Activated CD8-positive, alpha-beta memory T cell treated with anti-CD3 and anti-CD28 coated beads, Interleukin-2, amount 10 ng/mL, durations not matched to agents 7 days and 5 days (primary cell): Measurements from ENCODE around the gene FAAP100. TPM values are rescaled to one million over a fixed set of nuclear protein-coding genes. Genes with fewer than 3 reads are reported as not detected.

Experiments used
- ATAC-seq: fragments of 150-1000 bp; cut with Tn5 transposase; one replicate; pipeline ENCODE4 v1.10.0; 2021; ENCODE audit warnings: moderate library complexity
- CTCF ChIA-PET: fragments of 350-600 bp; sonication (Branson Sonifier 250); formaldehyde crosslinking; loops from one replicate; lab custom pipeline; 2021; ENCODE audit warnings: antibody characterized with exemption; lab: Charles Lee
- DNase-seq: peaks from one replicate; pipeline ENCODE4 v3.0.0-alpha.2; 2020
- H3K27ac Mint-ChIP-seq: one replicate; pipeline ENCODE4 v1.8.0; 2021; ENCODE audit warnings: mild to moderate bottlenecking, mixed read lengths
- H3K27me3 Mint-ChIP-seq: one replicate; pipeline ENCODE4 v1.8.0; 2021; ENCODE audit warnings: mixed read lengths
- H3K36me3 Mint-ChIP-seq: one replicate; pipeline ENCODE4 v1.8.0; 2021; ENCODE audit warnings: mild to moderate bottlenecking, mixed read lengths
- H3K4me1 Mint-ChIP-seq: one replicate; pipeline ENCODE4 v1.8.0; 2021; ENCODE audit warnings: mixed read lengths
- H3K4me3 Mint-ChIP-seq: one replicate; pipeline ENCODE4 v1.8.0; 2021; ENCODE audit warnings: mild to moderate bottlenecking, moderate library complexity, mixed read lengths
- H3K9me3 Mint-ChIP-seq: one replicate; pipeline ENCODE4 v1.8.0; 2022; ENCODE audit warnings: low read depth, mixed read lengths
- total RNA-seq, 2 experiments: library from RNA; stranded (reverse); gene quantifications; one replicate each; pipeline ENCODE4 v1.2.3, GENCODE V29; 2021

Gene FAAP100
- total RNA-seq, 2 experiments from 2014 or later = 39.8 to 44.5 TPM

DNA sequence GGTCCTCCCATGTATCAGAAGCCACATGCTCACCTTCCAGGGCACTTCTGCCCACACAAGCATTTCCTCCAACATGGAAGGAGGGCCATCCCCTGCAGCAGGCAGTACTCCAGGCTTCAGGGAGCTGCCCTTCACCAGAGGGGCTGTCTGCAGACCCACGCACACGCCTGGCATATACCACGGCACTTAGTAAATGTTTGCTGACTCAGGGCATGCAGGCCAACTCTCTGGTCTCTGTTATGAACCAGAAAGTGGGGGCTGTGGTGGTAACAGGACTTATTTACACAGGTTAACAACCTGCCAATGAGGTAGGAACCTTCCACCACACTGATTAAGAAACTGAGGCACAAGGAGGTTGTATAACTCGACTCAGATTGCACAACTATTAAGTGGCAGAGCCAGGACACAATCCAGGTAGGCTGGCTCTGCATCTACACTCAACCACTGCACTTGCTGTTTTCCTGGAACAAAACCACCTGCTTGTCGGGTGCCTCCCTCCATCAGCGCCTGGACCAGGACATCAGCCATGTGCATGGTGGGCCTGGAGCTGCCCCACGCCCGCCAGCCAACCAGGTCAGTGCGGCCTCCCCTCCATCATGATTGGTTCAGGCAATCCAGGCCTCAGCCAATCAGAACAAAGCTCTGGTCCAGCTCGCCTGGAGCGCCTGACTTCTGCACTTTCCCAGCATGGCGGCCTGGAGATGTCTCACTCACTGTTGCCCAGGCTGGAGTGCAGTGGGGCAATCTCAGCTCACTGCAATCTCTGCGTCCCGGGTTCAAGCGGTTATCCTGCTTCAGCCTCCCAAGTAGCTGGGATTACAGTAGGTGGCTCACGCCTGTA is 58.7 kb downstream of the FAAP100 start:
- Mint-ChIP-seq H3K36me3 (no peaks in the 10 kb centered on the region), H3K4me1 (peaks cover 2% of the 10 kb centered on the region), H3K27ac (no peak overlapping the region), H3K4me3 (no peak overlapping the region), H3K9me3 (no peaks in the 10 kb centered on the region), H3K27me3 (peaks cover 40% of the 10 kb centered on the region)
- no peak for ATAC-seq
- DNase-seq = no peak
- CTCF ChIA-PET = interaction anchor here (0.6 to 1.7 kb wide), 2 partner anchors 9 to 1205 kb away, joined by 3 to 7 read pairs; partner anchors contain the start of gene RAB40B

DNA sequence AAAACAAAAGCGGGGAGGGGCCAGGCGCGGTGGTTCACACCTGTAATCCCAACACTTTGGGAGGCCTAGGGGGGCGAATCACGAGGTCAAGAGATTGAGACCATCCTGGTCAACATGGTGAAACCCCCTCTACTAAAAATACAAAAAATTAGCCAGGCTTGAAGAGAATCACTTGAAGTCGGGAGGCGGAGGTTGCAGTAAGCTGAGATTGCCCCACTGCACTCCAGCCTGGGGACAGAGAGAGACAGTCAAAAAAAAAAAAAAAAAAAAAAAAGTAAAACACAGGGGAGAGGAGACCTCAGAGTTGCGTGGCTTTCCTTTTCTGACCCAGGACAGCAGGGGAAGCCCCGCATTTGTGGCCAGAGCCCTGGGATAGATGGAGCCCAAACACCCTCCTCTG is 59.4 kb downstream of the FAAP100 start:
- H3K9me3 Mint-ChIP-seq = no peaks in the 10 kb centered on the region
- no peak overlapping the region for H3K27ac Mint-ChIP-seq
- no peak overlapping the region for H3K4me3 Mint-ChIP-seq
- CTCF ChIA-PET = interaction anchor here (0.6 to 1.7 kb wide), 2 partner anchors 9 to 1206 kb away, joined by 3 to 7 read pairs; partner anchors contain the start of gene RAB40B
- H3K4me1 Mint-ChIP-seq = peaks cover 2% of the 10 kb centered on the region
- peaks cover 35% of the 10 kb centered on the region for H3K27me3 Mint-ChIP-seq
- ATAC-seq = no peak
- H3K36me3 Mint-ChIP-seq = no peaks in the 10 kb centered on the region
- DNase-seq = no peak

DNA sequence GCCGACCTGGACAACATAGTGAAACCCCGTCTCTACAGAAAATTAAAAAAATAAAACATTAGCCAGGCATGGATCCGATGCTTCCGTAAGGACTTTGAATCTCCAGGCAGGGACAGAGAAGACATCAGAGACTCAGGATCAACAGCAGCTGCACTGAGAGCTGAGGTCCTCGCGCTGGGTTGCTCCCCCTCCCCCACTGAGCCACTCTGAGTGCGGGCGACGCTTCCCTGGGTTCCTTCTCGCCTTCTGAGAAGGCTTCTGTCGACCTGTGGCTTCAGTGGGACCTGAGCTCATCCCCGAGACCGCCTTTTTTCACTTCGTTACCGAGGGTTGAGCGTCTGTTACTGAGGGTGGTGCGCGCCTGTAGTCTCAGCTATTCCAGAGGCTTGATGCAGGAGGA is 60.0 kb downstream of the FAAP100 start:
- Mint-ChIP-seq H3K36me3 (no peaks in the 10 kb centered on the region), H3K27ac (no peak overlapping the region), H3K27me3 (peaks cover 33% of the 10 kb centered on the region), H3K4me3 (no peak overlapping the region), H3K4me1 (peaks cover 2% of the 10 kb centered on the region), H3K9me3 (no peaks in the 10 kb centered on the region)
- CTCF ChIA-PET = interaction anchor here (1.7 kb wide), 1 partner anchor 8 kb away, joined by 7 read pairs; no protein-coding TSS in a partner anchor
- DNase-seq = no peak
- no peak for ATAC-seq

DNA sequence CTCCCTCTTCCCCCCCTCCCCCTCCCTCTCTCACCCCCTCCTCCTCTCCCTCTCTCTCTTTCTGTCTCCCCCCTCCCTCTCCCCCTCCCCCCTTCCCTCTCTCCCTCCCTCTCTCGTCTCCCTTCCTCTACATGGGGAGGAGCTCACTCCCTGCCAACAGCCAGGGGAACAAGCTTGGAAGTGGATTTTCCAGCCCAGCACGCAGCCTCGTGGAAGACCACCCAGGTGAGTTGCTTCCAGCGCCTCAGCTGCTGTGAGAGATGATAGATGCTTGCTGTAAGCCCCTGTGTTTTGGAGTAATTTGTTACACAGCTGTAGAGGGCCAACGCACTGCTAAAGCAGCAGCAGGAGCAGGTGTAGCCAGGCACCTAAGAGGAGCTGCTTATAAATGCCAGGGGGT is 60.4 kb downstream of the FAAP100 start:
- ATAC-seq (no peak), DNase-seq (no peak)
- Mint-ChIP-seq H3K4me3 (no peak overlapping the region), H3K4me1 (peaks cover 2% of the 10 kb centered on the region), H3K27me3 (peaks cover 32% of the 10 kb centered on the region), H3K9me3 (no peaks in the 10 kb centered on the region), H3K27ac (no peak overlapping the region), H3K36me3 (no peaks in the 10 kb centered on the region)
- CTCF ChIA-PET = interaction anchor here (1.7 kb wide), 1 partner anchor 8 kb away, joined by 7 read pairs; no protein-coding TSS in a partner anchor

DNA sequence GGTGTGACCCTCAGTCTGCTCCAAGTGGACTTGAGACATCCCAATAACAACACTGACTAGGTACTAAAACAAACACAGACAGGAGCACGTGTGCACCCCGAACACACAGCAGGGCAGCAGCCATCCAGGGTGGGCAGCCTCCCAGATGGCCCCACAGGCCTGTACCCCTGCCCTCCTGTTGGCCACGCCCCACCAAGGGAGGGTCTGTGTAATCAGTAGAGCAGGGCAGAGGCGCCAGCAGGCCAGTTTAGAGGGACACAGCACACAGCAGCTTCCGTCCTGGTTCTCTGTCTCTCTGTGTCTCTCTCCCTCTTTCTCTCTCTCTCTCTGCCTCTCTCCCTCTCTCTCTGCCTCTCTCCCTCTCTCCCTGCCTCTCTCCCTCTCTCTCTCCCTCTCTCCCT is 61.0 kb downstream of the FAAP100 start:
- CTCF ChIA-PET = no interaction called here
- ATAC-seq (no peak), DNase-seq (no peak)
- Mint-ChIP-seq H3K36me3 (no peaks in the 10 kb centered on the region), H3K27me3 (peaks cover 35% of the 10 kb centered on the region), H3K4me3 (no peak overlapping the region), H3K4me1 (peaks cover 5% of the 10 kb centered on the region), H3K27ac (no peak overlapping the region), H3K9me3 (no peaks in the 10 kb centered on the region)

DNA sequence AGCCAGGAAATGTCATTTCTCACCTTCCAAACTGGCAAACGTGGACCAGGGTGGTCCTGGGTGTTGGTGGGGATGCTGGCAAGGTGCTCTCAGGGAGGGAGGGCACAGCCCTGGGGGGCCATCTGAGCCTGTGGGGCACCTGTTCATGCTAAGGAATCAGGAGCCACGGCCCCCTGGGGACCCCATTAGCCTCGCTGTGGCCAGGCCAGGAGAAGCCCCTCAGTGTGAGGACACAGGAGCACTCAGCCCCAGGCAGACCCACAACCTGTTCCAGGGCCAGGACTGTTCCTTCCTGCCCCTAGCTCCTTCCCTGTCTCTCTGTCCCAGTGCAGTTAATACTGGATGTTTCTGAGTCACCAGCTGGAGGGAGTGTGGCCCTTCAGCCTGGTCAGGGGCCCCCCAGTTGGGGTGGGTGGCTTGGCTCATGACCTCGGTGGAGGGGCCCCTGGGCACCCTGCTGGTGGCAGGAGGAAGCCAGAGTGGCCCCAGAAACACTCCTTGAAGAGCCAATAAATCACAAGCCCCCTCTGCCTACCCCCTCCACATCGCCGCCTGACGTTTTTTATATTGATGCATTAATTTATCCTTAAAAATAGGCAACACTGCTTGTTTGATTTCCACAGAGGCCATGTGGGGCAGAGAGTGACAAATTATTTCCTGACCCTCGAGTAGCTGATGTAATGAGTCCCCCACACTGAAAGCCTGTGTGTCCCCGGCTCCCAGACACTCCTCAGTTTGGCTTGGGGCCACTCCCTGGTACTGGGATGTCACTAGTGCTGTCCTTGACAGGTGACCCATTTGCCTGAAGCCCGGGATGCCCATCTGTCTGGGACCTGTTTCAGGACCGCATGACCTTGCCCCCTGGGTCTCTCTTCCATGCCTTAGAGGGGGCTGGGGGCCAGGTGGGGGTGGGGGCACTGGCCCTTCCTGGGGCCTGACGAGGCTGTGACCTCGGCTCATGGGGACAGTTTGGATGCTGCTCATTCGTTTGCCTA is 61.9 kb downstream of the FAAP100 start:
- no peak for ATAC-seq
- no peak overlapping the region for H3K4me3 Mint-ChIP-seq
- CTCF ChIA-PET = interaction anchor here (1.0 kb wide), 1 partner anchor 237 kb away, joined by 3 read pairs; no protein-coding TSS in a partner anchor

More for the DNA sequence above, 61.9 kb downstream of the FAAP100 start:
- H3K27me3 Mint-ChIP-seq = peaks cover 36% of the 10 kb centered on the region
- peaks cover 8% of the 10 kb centered on the region for H3K4me1 Mint-ChIP-seq
- DNase-seq = no peak
- H3K27ac Mint-ChIP-seq = no peak overlapping the region
- H3K36me3 Mint-ChIP-seq = no peaks in the 10 kb centered on the region
- no peaks in the 10 kb centered on the region for H3K9me3 Mint-ChIP-seq

Other genes with a start within 250 kb of the FAAP100 start
- under 1 TPM; 0.23 to 0.64 TPM for gene BAHCC1, start 156.9 kb downstream of the FAAP100 start, total RNA-seq
- 1,000 to 10,000 TPM; 3,566 to 4,759 TPM for gene ACTG1, start 39.6 kb downstream of the FAAP100 start, total RNA-seq
- under 1 TPM; 0.41 to 0.56 TPM for gene FSCN2, start 24.0 kb downstream of the FAAP100 start, total RNA-seq
- gene NPLOC4, start 84.8 kb upstream of the FAAP100 start, total RNA-seq = 100 to 1,000 TPM; 124 to 130 TPM
- gene TSPAN10, start 84.8 kb upstream of the FAAP100 start, total RNA-seq = under 1 TPM; 0.23 to 0.26 TPM
- gene PDE6G, start 104.2 kb upstream of the FAAP100 start, total RNA-seq = 10 to 100 TPM; 12.0 to 12.5 TPM
- gene OXLD1, start 114.3 kb upstream of the FAAP100 start, total RNA-seq = 10 to 100 TPM; 57.9 to 68.5 TPM
- gene CCDC137, start 114.4 kb upstream of the FAAP100 start, total RNA-seq = 10 to 100 TPM; 37.4 to 42.3 TPM
- 10 to 100 TPM; 14.9 to 15.4 TPM for gene ARL16, start 131.4 kb upstream of the FAAP100 start, total RNA-seq
- gene HGS, start 131.7 kb upstream of the FAAP100 start, total RNA-seq = 100 to 1,000 TPM; 145 to 159 TPM
- 100 to 1,000 TPM; 102 to 126 TPM for gene MRPL12, start 151.0 kb upstream of the FAAP100 start, total RNA-seq
- gene SLC25A10, start 159.9 kb upstream of the FAAP100 start, total RNA-seq = 10 to 100 TPM; 32.8 to 40.1 TPM